Spleen (tissue), 7 donors: ENCODE measurements around the gene PTAFR.

ENCODE experiments used
- POLR2A ChIP-seq, 3 donors: fragments of 450-650 bp; IDR thresholded peaks; one replicate each; pipeline ENCODE4 v1.5.1; 2017; ENCODE audit warnings: antibody characterized with exemption in 3 of 3, mild to moderate bottlenecking in 1 of 3
- POLR2AphosphoS5 ChIP-seq, 3 donors: sonication (generic); formaldehyde crosslinking; IDR thresholded peaks; one replicate each; pipeline ENCODE4 v1.5.1; 2017; ENCODE audit warnings: antibody characterized with exemption in 3 of 3
- TF ChIP-seq, protein P1 (sequence below), 11 experiments: fragments of 200-600 bp in 7 of 11; fragments of 450-650 bp in 4 of 11; sonication (generic) in 4 of 11; IDR thresholded peaks in 8 of 11; conservative IDR thresholded peaks in 3 of 11; 1 replicate in 7 of 11; 2 replicates in 4 of 11; pipeline versions ENCODE4 v1.4.0 to v1.8.0; 2016 to 2021; ENCODE audit warnings: antibody characterized with exemption in 11 of 11, inconsistent platforms in 4 of 11, mild to moderate bottlenecking in 1 of 11
- donor health status: DM: no; HTN: no; CAD: no; lungs with moderate emphysema.
- donor health status: DM: no; HTN: no; CAD: no.
- donor health status: DM: no; HTN: no; CAD: no.

DNA sequence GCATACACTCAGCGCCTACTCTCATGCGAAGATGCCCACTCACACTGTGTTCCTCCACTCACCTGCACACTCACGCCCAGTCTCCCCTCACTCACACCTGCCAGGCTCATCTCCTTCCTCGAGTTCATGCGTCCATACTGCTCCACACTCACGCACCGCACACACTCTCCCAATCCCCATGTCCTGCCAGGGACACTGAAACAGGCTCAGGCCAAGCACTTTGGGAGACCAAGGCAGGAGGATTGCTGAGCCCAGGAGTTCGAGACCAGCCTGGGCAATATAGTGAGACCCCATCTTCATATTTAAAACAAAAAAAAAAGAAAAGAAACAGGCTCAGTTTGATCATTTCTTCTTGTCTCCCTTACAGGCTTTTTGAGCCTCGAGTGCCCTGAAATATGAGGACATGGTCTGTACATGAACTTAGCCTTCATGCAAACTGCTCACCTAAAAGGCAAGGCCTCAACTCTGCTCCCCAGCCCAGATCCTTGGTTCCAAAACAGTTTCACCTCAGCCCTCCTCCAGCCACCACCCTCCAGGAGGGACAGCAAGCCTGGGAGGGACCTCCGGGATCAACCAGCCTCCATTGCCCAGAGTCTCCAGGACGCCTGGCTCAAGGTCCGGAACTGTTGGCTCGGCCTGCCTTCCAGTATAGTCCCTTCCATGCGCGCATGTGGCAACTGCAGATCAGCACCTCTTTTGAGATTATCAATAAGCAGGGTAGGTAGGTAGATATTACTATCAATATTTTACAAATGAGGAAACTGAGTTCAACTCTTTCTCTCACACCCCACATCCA, 2.4 kb upstream of the PTAFR start:
- TF ChIP-seq POLR2A (IDR thresholded peaks at IDR 0.05) (no peak), POLR2AphosphoS5 (IDR thresholded peaks at IDR 0.05) (no peak)
- TF ChIP-seq, protein P1, sequence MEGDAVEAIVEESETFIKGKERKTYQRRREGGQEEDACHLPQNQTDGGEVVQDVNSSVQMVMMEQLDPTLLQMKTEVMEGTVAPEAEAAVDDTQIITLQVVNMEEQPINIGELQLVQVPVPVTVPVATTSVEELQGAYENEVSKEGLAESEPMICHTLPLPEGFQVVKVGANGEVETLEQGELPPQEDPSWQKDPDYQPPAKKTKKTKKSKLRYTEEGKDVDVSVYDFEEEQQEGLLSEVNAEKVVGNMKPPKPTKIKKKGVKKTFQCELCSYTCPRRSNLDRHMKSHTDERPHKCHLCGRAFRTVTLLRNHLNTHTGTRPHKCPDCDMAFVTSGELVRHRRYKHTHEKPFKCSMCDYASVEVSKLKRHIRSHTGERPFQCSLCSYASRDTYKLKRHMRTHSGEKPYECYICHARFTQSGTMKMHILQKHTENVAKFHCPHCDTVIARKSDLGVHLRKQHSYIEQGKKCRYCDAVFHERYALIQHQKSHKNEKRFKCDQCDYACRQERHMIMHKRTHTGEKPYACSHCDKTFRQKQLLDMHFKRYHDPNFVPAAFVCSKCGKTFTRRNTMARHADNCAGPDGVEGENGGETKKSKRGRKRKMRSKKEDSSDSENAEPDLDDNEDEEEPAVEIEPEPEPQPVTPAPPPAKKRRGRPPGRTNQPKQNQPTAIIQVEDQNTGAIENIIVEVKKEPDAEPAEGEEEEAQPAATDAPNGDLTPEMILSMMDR (IDR thresholded peaks at IDR 0.05 in 8 of 11, conservative IDR thresholded peaks at IDR 0.05 in 3 of 11), result no peak
